GM18526 (cell line): ENCODE data around the gene SPATS2.

Experiments used
- POLR2A ChIP-seq: IDR thresholded peaks from 3 replicates; pipeline ENCODE4 v1.6.1; 2011; ENCODE audit not compliant: insufficient read length; ENCODE audit errors: extremely low read depth

The SPATS2 gene

DNA sequence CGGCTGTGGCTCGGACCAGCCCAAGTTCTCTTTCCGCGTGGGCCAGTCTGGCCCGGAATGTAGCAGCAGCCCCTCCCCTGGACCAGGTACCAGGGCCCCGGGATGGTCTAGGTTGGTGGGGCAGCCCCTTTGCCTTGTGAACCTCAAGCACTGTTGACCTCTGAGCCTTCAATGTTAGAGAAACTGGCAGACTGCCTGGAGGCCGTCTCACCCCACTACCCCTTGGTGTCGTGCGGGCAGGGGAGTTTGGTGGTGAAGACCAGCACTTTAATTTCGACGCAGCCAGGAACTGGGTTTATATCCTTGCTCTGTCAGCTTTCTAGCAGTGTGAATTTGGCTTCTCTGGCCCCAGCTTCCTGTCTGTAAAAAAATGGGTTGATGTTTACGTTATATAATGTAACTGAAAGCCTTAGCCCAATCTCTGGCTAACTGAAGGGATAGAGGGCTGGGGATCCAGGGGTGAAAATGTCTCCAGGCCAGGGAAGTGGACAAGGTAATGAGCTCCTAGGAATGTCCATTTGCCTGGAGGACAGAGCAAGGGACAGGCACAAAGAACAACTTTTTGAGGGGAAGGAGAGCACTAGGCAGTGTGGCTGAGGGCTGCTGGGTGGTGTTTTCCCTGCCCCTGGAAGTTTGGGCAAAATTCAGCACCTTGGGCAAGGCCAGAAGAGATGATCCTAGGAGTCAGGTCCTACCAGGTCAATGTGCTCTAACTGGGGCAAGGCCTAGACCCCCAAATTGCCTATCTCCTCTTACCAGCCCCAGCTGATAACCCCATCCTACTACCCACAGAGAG lies 189.3 kb downstream of the SPATS2 start:
- no peak for TF ChIP-seq POLR2A

DNA sequence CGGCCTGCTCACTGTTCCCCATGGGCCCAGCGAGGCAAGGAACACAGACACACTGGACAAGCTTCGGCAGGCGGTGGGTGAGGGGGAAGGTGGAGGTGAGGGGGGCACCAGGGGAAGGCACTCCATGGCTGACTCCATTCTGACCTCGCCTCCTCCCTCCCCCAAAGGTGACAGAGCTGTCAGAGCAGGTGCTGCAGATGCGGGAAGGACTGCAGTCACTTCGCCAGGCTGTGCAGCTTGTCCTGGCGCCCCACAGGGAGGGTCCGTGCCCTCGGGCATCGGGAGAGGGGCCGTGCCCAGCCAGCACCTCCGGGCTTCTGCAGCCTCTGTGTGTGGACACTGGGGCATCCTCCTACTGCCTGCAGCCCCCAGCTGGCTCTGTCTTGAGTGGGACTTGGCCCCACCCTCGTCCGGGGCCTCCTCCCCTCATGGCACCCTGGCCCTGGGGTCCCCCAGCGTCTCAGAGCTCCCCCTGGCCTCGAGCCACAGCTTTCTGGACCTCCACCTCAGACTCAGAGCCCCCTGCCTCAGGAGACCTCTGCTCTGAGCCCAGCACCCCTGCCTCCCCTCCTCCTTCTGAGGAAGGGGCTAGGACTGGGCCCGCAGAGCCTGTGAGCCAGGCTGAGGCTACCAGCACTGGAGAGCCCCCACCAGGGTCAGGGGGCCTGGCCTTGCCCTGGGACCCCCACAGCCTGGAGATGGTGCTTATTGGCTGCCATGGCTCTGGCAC lies 190.1 kb downstream of the SPATS2 start:
- no peak for TF ChIP-seq POLR2A

DNA sequence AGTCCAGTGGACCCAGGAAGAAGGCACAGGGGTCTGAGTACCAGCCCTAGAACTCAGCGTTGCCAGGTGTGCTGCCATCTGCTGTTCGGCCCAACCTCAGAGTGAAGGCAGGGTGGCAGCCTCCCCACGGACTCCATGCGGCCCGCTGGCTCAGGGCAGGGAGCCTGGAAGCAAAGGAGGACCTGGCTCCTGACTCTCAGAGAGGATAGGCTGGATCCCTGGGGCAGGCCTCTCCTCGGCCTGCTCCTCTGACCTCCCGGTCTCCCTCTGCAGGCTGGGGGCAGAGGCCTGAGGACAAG lies 190.6 kb downstream of the SPATS2 start:
- TF ChIP-seq POLR2A: no peak

GRCh38 chr12:49558526-49558925 lies 191.3 kb downstream of the SPATS2 start:
- TF ChIP-seq POLR2A: no peak

GRCh38 chr12:49559011-49559675 lies 191.9 kb downstream of the SPATS2 start:
- no peak for TF ChIP-seq POLR2A

DNA sequence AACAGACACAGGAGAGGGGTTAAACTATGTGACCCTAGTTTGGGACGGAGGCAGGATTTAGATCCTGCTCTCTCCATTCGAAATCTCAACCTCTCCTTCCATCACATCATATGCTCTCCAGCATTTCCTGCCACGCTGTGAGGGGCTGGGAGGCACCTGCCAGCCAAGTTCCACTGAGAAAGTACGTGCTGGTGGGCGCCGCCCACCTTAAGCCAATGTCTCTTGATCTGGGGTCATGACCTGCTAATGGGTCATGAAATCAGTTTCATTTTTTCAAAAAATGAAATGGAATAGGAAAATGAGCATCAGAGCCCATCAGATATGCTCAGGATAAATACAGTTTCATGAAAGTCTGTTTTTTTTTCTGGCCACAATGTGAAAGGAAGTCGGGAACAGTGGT lies 193.4 kb downstream of the SPATS2 start:
- TF ChIP-seq POLR2A: no peak

GRCh38 chr12:49562233-49562632 lies 195.0 kb downstream of the SPATS2 start:
- TF ChIP-seq POLR2A: no peak

GRCh38 chr12:49562831-49563230 lies 195.6 kb downstream of the SPATS2 start:
- no peak for TF ChIP-seq POLR2A

- no peak for TF ChIP-seq POLR2A
Observed at GRCh38 chr12:49563951-49564685, 196.9 kb downstream of the SPATS2 start.

GRCh38 chr12:49564686-49565405 lies 197.6 kb downstream of the SPATS2 start:
- no peak for TF ChIP-seq POLR2A

- no peak for TF ChIP-seq POLR2A
Observed at GRCh38 chr12:49565406-49566265, 198.4 kb downstream of the SPATS2 start.

DNA sequence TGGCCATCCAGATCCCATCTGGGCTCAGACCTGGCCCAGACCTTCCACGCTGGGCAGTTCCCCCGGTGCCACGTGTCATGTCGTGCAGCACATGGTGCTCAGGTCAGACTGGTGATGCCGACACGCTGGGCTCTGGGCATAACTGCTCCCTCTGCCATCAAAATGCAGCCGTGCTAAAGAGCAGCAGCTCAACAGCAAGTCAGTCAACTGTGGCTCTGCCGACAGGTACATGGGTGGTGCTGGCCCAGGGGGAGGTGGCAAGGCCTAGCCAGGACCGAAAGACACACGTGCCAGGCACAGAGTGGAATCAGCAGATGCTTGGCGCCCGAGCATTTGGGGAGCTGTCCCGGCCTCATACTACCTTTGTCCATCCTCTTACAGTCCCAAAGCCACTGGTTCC lies 199.1 kb downstream of the SPATS2 start:
- no peak for TF ChIP-seq POLR2A

DNA sequence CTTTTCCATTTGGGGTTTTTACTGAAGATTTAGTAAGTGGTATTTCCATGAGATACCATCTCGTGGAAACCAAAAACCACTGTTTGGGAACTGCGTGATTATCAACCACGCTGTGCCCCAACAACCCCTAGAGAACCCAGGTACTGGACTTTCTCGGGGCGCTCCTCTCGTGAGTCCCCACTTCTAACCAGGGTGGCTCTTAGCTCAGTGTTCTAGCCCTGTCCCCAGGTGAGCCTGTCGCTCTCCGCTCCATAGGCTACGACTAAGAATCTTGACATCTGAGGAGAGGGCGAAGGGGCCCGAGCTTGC lies 200.0 kb downstream of the SPATS2 start:
- no peak for TF ChIP-seq POLR2A
